DMS153 (cell line): Measurements from ENCODE around the gene ADAMTS10.
"Not testable (repeated sequence)": the region's sequence is repeated elsewhere in the genome, so short reads cannot be mapped to it uniquely, and the experiment has no call there.

Experiments used
- DNase-seq: peaks from one replicate; lab custom pipeline; 2025; lab: John Stamatoyannopoulos, UW

ADAMTS10 gene

DNA sequence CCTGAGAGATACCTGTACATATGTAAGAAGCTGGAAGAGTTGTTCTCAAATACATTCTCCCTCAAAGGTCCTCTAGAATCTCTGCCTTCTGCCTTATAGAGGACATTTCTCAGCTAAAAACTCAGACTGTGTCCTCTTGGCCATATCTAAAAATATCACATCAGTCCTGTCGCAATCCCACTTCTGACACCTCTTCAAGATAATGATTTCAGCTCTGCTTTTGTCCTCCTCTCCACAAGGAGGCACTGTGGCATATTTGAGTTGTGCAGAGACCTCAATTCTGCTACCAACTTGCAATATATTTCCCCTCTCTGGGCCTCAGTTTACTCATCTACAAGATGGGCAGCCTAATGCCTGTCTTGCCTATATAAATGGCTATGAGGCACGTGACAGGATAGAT, 16.6 kb downstream of the ADAMTS10 start:
- DNase-seq = no peak

GRCh38 chr19:8592231-8593009, 18.1 kb downstream of the ADAMTS10 start:
- no peak for DNase-seq

GRCh38 chr19:8589177-8589714, 21.3 kb downstream of the ADAMTS10 start:
- DNase-seq = no peak

- DNase-seq = no peak
These were observed 24.4 kb downstream of the ADAMTS10 start for GRCh38 chr19:8585894-8586750.

DNA sequence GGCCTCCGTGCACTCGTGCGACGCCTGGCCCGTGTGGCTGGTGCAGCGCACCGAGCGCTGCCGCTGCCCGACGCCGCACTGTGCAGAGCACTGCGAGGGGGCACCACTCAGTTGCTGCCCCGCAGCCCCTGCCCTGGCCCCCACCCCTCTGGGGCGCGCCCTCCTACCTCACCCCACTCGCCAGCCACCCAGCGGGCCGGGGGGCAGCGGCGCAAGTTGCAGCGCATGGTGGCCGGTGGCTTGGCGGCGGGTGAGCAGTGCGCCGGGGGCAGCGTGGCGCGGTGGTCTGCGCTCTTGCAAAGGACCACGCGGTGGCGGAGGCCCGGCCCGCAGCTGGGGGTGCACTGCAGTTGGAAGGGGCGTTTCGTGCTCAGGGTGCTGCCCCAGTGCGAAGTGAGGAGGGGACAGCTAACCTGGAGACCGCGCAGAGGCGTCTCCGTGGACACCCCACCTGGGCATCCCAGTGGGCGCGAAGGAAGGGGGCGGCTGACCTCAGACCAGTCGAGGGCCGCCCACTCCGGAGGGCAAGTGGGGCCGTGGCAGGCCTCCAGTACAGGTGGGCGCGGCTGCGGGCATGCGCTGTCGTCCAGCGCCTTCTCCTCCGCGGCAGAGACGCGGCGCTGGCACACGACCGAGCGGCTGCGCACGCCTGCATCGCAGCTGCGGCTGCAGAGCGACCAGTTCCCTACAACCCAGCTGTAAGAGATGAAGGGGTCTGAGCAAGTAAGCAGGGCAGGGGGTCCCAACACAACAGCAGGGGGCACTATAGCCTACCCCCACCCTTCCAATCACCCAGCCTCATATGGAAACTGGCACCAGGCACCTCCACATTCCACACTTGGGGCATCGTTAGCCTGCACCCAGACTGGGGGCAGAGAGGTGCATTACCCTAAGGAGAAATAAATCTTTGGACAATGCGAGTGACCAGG, 25.3 kb downstream of the ADAMTS10 start:
- no peak for DNase-seq

GRCh38 chr19:8580710-8581281, 29.7 kb downstream of the ADAMTS10 start:
- DNase-seq = peak; percentile 49

- no peak for DNase-seq
These were observed 31.8 kb downstream of the ADAMTS10 start for GRCh38 chr19:8578642-8579265.

- no peak for DNase-seq
These were observed 32.8 kb downstream of the ADAMTS10 start for GRCh38 chr19:8577741-8578140.

GRCh38 chr19:8577247-8577646, 33.3 kb downstream of the ADAMTS10 start, which contains the start of gene MYO1F:
MYO1F (minus strand) TSS chr19:8577442; CDS start chr19:8577309, 133 bp downstream.
- DNase-seq = no peak

DNA sequence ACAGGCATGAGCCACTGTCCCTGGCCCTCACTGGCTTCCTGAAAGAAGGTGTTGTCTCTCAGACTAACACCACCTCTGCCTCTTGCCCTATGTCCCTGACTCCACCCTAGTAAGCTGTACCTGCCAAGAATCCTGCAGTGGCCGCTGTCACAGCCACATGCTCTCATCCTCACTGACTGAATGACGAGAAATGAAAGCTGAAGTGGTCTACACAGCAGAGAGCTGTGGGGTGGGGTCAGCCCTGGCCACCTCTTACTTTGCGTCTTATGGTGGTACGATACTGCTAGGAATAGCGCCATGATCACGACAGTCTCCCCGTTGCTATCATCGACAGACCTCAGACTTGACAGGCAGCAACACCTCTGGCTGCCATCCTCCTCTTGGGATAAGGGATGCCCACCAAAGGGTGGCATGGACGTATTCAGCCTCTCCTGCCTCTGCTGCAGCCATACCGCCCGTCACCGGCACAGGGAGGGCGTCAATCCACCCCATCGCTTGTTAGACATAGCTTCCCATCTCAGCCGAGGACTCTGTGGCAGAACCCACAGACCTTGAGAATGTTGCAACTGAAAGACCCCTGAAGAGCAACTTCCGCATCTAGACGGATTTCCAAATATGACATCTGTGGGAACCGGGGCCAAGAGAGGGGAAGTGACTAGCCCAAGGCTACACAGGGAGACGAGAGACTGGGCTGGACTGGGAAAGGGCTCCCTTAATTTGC, 34.1 kb downstream of the ADAMTS10 start:
- DNase-seq = no peak

- DNase-seq = no peak
These were observed 35.0 kb downstream of the ADAMTS10 start for GRCh38 chr19:8575467-8575997.

- not testable (repeated sequence) for DNase-seq
These were observed 35.9 kb downstream of the ADAMTS10 start for GRCh38 chr19:8574619-8574922.

DNA sequence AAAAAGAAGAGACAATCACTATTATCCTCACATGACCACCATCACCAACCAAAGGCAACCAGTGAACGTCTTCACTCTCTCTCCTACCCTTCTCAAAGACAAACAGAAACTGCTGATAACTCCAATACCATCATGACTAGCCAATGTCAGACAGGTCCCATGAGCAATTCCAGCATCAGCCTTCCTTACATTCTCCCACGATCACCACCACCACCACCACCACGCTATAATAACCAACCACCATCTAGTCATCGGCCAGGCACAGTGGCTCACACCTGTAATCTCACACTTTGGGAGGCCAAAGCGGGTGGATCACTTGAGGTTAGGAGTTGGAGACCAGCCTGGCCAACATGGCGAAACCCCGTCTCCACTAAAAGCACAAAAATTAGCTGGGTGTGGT, 37.2 kb downstream of the ADAMTS10 start:
- DNase-seq = no peak

GRCh38 chr19:8571006-8571411, 39.5 kb downstream of the ADAMTS10 start:
- no peak for DNase-seq

DNA sequence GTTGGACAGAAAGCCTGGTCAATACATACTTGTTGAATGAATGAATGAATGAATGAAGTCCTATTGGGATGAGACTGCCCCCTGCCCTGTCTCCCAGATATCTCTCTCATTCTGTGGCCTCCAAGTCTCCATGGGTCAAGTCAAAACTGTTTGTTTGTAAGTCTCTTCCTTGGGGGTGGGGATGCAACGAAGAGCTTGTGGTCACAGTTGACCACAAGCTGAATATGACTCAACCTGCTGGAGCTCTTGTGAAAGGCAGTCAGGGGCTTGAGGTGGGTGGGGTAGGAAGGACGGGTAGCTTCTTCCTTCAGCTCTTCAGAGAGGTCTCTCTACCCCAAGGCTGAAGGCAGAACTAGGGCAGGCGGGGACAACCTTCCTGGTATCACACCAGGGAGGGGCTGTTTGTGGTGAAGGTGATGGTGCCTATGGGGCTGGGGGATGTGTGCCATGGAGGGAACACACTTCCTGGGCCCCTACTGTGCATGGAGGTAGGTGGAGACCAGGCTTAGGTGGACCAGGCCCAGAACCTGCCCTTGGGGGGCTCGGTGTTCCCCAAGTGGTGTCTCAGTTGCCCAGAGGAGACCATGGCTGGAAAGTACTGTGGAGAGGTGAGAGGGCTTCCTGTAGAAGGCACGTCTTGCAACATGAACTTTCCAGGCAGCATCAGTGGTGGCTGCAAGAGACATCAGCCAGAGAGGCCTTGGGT, 41.3 kb downstream of the ADAMTS10 start:
- DNase-seq = no peak

DNA sequence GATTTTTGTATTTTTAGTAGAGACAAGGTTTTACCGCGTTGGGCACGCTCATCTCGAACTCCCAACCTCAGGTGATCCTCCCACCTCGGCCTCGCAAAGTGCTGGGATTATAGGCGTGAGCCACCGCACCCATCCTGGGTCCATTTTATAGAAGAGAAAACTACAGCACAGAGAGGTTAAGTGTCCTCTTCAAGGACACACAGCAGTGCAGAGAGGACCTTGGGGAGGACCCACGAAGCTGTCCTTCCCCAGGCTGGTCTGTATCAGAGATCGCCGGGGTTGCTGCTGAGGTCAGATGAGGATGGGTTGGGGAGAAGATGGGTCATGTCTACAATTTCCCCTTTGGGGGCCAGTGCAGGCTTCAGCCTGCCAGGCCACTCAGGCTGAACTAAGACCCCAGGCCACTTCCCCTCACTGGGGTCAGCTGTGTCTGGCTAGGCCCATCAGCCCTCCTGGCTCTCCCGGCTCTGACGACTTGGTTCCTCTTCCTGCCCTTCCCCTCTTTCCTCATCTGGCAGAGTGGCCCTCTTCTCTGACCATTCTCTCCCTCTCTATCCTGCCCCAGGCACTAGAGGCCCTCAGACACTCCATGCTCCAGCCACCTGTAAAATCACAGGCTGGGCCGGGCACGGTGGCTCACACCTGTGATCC, 42.9 kb downstream of the ADAMTS10 start:
- no peak for DNase-seq

GRCh38 chr19:8566855-8567254, 43.7 kb downstream of the ADAMTS10 start:
- no peak for DNase-seq

- not testable (repeated sequence) for DNase-seq
These were observed 45.6 kb downstream of the ADAMTS10 start for GRCh38 chr19:8564866-8565265.
